Stimulated activated CD4-positive, alpha-beta T cell treated with anti-CD3 and anti-CD28 coated beads, Interleukin-1b, Interleukin-23, amount 100 ng/mL, for 48 hours (primary cell): ENCODE measurements around the gene SORCS1.
"Not testable (repeated sequence)": the region's sequence is repeated elsewhere in the genome, so short reads cannot be mapped to it uniquely, and the experiment has no call there.

Experiments
- DNase-seq: peaks from one replicate; pipeline ENCODE4 v3.0.0-alpha.2; 2020

Gene SORCS1

DNA sequence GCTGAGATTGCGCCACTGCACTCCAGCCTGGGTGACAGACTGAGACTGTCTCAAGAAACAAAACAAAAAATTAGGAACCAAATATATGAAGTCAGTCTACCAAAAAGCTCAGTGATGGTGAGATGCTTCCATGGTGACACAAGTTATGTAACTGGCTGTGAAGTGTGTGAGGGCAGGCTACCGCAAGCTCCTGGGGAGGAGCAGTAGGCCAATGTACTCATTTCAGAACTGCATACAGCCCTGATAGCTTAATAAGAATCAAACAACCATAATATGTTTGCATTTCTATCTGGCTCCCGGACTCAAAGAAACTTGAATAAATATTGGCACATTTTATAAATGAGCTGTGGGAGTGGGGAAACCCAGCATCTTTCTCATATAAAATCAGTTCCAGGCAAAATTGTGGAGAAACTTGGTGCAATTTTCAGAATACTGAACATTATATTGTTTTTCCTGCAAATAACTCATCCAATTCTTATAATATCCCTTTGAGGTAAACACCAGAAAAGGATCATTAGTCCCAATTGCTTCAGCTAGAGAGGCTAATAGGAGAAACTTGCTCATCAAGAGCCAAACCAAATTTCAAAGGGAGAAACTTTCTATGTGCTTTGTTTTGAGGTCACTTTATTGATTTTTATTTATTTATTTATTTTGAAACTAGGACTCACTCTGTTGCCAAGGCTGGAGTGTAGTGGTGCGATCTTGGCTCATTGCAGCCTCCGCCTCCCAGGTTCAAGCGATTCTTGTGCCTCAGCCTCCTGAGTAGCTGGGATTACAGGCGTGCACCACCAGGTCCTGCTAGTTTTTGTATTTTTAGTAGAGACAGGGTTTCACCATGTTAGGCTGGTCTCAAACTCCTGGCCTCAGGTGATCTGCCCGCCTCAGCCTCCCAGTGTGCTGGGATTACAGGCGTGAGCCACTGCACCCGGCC is 127.0 kb downstream of the SORCS1 start:
- DNase-seq = no peak

DNA sequence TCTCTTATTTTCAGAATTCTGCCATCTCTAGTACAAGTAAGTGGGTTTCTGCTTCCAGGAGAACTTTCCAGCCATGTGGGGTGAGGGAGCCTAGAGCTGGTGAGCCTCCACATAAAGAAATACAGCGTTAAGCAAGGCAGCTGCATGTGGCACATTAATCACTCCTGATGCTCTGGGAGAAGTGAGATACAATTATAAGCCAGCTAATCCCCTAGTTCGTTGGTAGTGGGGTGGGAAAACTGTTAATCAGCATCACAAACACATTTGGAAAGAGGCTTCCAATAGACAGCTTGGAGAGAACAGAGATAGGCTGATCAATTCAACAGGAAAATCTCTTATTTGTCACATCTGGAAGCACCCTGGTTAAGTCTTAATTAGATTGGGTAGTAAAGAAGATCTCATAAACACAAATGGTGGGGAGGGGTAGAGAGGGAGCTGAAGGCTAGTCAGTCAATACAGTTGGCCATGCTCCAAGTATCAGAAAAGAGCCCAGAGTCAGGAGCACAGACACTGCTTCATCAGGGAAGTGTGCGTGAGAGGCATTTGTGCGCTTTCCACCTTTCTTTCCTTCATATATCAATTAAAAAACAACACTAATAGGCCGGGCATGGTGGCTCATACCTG is 130.6 kb downstream of the SORCS1 start:
- no peak for DNase-seq

DNA sequence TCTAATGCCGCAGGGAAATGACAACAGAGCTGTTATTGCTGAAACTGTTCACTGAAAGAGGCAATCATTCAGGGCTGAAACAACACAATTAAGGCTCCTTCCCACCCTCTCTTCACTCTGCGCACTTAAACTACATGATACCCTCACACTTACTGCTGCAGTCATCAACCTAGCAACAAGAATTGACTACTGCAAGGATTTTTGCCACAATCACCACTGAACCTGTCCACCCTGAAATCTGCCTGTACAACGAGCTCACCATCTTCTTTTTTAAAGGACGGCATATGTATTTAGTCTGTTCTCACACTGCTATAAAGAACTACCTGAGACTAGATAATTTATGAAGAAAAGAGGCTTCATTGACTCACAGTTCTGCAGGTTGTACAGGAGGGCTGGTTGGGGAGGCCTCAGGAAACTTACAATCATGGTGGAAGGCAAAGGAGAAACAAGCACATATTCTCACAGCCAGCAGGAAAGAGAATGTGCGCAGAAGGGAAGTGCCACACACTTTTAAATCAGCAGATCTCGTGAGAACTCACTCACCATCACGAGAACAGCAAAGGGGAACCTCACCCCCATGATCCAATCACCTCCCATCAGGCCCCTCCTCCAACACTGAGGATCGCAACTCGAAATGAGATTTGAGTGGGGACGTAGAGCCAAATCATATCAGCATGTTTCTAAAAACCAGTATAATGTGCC is 131.7 kb downstream of the SORCS1 start:
- no peak for DNase-seq

DNA sequence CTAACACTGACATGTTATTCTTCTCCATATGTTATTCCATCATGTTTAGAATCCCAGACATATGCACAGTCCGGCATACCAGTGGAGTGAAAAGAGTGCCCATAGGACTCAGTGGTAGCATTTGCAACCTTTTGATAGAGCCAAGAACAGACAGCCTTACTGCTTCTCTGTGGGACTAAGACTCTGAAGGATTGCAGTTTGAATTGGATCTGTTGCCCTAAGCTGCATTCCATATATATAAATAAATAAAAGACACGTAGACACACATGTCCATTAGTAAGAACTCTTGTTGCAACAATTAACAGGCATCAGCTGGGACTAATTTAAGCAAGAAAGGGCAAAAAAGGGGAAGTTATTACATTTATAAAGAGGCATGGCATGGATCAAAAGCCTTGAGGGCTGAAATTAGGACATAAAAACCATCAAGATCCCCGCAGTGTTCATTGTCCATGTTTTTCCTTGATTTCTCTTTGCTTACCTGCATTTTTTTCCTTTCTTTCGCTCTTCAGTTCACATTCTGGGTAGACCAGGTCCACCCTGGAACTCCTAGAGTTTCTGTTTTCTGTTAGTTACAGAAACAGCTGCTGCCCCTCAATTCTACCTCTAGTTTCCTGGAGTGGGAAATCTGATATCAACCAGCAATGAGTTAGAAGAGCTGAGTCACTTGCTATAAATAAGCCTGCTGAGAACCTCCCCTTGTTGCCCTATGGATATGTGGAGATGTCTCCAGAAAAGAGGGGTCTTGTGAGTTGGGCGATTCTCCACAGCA is 132.4 kb downstream of the SORCS1 start:
- no peak for DNase-seq

DNA sequence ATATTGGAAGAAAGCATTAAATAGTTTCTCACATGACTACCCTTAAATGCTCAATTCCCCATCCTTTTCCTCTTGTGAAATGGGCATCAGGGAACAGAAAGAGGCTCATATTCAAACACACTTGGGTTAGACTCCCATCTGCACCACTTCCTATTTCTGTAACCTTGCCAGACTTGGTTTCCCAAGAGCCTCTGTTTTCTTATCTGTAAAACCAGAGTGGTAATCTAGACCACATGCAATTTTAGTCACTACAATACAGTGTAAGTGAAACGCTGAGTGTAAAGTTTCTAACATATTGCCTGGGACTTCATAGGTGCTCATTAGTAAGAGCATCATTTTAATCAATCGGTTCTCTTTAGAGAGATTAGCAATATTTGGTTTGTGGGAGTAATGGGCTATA is 136.3 kb downstream of the SORCS1 start:
- DNase-seq = no peak

DNA sequence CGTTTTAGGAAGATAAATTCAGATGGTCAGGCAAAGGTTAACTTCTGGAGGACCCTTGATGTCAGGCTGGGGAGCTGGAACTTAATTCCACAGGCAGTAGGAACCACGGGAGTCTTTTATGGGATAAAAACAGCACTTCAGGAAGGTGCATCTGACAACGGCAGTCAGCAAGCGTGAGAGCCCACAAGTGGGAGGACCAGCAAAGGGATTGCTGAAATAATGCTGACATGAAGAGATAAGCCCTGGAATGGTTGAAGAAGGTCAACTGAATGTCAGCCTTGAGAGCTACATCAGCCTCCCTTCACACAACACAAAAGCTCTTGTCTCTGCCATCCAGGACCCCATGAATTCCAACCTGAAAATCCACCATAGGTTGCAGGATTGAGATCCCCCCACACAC is 138.8 kb downstream of the SORCS1 start:
- no peak for DNase-seq

DNA sequence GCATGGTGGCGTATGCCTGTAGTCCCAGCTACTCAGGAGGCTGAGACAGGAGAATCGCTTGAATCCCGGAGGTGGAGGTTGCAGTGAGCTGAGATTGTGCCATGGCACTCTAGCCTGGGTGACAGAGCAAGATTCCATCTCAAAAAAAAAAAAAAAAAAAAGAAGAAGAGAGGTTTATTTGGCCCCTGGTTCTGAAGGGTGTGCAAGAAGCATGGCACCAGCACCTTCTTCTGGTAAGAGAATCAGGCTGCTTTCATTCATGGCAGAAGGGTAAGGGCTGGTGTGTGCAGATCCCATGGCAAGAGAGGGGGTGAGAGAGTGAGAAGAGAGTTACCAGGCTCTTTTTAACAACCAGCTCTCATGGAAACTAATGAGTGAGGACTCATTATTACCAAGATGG is 140.5 kb downstream of the SORCS1 start:
- DNase-seq = not testable (repeated sequence)

DNA sequence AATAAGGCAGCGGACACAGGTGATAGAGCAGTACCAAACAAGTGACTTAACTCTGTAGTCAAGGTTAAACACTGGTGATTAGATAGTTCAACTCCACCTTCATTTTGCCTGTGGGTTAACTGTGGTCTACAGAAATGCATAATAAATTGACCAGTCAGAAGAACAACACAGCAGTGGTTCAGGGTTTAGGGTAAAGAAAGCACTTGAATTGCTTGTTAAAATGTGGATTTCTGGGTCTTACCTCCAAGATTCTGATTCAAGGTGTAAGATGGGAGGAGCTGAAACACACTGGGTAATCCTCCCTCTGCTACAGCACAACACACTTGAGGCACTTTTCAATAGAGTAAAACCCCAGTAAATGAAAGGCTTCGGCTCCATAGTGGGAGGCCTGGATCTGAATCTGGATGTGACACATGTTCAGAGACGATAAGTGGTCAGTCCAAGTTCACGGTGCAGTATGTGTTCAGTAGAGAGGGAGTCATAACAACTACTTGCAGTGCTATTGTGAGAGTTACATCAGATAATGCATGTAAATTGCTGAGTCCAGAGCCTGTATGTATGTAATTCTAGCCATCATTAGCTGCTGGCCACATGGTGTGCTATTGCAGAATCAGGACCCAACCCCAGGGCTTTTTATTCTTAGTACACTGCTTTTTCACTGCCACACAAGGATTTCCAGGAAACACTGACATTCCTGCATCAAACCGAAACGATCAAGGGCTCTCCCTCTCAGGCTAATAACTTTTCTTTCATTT is 141.7 kb downstream of the SORCS1 start:
- DNase-seq = no peak

DNA sequence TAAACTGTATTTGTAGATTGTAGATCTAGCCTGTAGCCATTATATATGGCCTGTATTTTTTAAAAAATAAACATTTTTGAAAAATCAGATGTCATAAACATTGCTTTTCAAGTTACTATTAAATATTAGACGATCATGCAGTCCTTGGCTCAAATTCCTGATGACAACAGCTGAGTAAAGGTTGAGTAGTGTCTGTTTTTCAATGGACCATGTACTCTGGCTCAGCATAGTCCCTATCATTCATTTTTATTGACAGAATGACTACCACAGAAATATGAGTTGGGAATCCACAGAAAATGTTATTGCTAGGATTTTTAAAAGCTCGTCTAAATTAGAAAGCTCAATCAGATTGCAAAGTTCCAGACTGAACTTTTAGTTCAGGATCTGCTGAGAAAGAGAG is 145.4 kb downstream of the SORCS1 start:
- DNase-seq = no peak

DNA sequence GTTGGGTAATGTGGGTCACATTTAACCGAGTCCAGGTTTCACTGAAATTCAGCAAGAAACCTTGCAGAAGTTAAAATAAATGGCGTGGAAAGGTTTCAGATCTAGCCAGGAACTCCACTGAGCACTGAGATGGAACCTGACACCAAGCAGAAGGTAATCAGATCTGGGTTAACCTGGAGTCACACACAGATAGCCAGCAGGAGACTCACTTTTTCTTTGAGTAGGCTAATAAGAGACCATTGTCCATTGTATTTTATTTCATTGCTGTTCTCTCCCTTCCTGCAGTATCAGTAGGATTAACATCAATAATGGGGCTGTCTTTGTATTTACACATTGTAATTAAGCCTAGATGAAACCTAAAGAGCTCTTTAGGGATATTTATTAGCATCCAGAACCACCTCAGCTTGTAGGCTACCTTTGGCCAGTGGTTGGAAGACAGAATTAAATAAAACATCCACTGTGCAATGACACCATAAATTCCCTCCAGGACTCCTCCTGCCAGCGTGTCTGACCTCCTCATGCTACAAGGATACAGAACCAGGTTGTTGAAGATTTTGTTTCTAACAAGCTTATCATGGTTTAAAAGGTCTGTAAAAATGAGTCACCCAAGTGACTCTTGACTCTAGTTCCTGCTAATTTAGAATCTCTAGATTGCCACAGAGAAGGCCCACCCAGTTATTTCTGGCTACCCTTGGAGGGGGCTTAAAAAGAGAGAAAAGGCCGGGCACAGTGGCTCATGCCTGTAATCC is 151.1 kb downstream of the SORCS1 start:
- no peak for DNase-seq

DNA sequence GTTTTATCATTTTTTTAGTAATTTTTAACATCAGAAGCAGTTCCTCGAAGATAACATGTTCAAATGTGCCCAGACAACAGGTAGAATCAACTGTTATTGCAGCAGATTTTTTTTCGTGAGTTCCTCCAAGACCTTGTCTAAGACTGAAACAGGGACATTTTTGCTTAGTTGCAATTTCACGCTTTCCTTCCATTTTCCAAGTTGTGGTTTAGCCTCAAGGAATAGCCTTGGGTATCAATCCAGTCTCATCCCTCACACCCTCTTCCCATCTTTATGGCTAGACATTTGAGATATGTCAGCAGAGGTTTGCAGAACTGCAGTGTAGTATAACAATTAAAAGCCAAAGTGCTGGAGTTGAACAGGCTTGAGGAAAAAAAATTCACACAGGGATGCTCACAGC is 152.5 kb downstream of the SORCS1 start:
- no peak for DNase-seq

DNA sequence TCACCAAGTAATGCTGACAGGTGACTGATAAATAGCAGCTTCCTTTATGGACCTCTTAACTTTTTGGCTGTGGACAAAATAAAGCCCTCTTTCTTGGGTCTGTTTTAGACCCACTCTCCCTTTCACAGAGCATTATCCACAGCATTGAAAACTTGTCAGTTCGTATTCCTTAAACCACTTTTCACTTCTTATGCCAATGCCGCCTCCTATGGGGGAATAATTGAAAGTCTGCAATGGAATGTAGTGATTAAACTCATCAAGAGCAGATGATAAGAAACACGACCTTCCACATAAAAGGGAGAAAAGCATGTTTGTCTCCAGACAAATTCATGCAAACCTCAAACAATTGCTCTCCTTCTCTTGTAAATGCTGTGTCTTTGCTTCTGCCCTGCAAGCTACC is 153.4 kb downstream of the SORCS1 start:
- no peak for DNase-seq

DNA sequence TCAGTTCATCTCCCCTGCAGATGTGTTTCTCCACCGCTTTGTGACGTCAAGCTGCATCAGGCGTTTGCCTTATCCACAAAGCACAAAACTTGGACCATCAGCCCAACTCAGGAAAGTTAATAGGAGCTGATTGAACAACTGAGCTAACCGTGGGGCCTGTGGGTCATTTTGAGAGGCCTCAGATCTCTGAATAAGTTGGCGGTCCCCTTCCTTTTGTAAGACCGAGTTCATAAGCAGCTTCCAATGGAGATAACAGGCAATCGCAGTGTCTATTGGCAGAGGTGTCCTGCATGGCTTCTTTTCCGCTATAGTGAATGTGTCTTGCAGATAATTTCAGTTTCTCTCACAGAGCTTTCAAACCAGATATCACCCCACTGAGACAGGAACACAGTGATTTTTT is 154.0 kb downstream of the SORCS1 start:
- DNase-seq = no peak

DNA sequence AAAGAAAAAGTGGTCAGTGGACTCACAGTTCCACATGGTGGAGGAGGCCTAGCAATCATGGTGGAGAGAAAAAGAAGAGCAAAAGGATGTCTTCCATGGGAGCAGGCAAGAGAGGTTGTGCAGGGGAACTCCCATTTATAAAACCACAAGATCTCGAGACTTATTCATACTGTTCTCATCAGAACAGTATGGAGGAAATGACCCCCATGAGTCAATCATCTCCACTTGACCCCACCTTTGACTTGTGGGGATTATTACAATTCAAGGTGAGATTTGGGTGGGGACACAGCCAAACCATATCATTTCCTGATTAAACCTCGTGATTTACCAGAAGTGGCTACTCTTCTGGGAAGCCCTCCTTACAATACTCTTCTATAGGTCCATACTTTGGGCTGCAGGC is 160.1 kb downstream of the SORCS1 start:
- DNase-seq = no peak

DNA sequence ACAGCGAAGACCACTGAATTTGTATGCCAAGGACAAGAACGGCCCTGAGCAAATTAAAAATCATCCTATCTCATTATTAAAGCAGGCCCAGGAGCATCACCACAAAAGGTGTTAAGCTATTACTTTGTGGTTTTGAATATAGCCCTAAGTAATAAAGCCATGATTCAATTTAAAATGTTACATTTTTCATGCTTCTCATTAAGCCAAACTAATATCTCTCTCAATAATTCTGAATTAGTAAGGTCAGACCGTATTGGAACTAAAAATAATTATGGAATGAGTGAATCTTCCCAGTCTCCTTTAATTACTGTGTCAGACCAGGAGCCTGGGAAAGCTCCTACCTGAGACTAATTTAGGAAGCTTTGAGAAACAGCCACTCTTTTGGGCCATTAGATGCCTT is 162.4 kb downstream of the SORCS1 start:
- no peak for DNase-seq

DNA sequence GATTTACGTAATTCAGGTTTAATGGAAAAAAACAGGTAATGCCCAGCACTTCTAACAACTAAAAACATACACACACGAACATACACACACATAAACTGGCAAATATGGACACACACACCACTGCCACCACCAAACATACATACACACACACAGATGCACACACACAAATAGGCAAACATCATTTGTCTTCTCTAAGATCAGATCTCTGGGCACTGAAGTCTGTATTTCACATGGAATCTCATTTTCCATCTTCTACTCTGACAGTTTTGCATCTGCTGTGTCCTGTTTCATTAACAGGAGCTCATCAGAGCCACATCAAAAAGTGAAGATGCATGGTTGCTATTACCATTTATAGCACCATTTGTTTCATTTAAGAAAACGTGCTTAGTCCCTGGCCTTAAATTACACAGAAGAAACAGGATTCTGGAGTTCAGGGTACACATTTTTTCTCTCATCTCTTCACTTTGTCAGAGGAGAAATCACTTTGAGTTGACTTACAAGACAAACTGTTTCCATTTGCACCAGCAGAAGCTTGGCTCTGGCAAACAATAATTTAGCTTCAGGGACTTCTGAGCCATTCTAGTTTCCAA is 165.3 kb downstream of the SORCS1 start:
- no peak for DNase-seq

DNA sequence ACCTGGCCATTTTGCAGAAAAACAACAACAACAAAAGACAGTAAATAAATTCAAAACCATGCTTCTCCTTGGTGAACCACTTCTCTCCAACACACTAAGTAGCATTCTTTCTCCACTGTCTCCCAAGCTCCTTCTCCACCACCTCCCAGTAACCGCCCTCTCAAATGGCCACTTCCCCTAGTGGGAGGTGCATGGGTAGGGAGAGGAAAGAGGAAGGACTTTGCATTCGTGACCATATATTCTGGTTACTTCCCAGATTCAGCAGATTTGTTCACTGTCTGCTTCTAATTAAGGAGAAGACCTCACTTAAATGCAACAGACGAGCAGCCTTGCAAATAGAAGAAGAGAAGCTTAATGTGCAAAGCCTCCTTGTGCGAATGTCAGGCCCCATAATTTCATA is 166.8 kb downstream of the SORCS1 start:
- no peak for DNase-seq

DNA sequence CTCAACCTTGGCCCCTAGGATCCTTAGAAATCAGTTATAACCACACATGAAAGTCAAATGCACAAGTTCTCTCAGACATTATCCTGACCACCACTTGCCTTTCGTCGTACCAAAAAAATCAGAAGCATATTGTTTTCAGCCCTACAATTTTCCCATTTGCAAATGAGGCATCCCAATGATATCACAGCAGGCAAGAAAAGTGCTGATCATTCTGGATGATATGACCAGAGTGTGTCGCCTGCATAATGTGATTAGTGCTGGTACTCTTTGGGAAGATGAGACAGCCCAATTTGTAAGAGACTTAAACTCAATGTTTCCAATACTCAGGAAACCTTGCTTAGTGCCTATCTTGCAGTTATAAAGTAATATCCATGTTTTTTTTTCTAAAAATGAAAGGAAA is 168.0 kb downstream of the SORCS1 start:
- DNase-seq = no peak

DNA sequence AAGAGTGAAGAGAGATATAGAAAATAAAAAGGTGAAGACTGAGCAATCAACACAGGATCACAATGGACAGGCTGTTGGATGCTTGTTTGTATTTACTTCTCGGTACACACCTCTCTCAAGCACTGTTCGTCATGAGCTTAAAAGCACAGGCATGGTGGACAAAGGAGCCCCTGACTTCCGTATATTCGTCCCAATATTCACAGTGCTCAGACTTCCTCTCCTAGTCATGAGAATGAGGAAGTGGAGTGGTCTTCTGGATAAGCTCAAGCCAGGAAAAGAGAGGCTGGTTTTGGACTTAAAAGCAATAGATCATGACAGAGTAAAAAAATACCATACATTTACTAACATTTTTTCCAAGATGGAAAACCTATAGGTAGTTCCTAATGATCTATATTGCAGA is 172.5 kb downstream of the SORCS1 start:
- no peak for DNase-seq

DNA sequence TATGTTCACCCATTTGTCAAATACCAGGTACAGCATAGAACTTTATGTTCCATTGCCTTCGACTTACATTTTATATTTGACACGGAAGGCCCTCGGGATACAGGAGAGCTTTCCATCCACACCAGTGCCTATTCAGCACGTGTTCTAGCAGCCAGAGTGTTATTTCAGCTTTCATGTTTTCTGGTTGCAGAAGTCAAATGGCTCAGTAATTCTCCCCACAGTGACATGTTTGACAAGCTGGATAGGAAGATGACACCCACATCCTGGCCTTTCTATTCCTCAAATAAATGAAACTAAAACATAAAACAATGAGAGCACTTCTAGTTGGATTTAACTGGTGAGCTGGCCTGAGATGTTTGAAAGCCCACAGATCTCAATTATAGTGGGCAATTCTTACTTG is 173.4 kb downstream of the SORCS1 start:
- no peak for DNase-seq

DNA sequence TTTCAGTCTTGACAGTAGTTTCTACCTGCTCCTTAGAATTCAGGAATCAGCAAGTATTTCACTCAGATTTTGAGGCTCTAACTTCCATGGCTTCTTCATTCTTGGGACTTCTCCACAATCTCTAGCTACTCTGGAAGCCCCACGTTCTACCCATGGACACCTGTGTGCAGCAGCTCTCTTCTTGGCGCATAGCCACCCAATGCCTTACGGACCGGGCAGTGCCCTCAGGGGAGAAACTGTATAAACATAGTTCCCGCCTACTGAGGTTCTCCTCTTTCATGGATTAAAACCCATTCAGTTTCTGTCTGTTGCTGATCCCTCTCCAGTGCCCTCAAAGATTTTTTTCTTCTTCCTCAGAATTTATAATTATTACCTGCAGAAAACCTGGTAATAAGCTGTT is 177.1 kb downstream of the SORCS1 start:
- DNase-seq = no peak
